ENCODE data around the gene CSF3R.

DNA sequence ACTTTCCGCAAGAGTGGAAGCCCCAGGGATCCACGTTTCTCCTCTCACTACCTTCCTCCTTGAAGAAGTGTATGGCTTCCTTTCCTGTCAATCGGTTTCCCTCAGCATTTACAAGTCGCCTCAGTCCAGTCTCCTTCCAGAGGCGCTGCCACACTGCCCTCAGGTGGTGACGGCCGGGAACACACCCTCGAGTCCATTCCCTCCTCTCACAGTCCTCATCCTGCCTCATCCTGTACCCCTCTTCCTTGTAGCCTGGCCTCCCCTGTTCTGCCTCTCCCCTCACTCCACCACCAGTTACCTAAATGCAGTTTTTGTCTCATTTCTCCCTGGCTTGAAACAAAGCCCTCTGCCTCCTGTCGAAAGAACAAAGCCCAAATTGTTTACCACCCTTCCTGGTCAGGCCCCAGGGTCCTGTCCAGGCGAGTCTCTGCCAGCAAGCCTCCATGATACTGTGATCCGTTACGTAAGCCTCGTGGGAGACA, 61.8 kb downstream of the CSF3R start:
- TF ChIP-seq, protein P1, sequence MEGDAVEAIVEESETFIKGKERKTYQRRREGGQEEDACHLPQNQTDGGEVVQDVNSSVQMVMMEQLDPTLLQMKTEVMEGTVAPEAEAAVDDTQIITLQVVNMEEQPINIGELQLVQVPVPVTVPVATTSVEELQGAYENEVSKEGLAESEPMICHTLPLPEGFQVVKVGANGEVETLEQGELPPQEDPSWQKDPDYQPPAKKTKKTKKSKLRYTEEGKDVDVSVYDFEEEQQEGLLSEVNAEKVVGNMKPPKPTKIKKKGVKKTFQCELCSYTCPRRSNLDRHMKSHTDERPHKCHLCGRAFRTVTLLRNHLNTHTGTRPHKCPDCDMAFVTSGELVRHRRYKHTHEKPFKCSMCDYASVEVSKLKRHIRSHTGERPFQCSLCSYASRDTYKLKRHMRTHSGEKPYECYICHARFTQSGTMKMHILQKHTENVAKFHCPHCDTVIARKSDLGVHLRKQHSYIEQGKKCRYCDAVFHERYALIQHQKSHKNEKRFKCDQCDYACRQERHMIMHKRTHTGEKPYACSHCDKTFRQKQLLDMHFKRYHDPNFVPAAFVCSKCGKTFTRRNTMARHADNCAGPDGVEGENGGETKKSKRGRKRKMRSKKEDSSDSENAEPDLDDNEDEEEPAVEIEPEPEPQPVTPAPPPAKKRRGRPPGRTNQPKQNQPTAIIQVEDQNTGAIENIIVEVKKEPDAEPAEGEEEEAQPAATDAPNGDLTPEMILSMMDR (IDR thresholded peaks at IDR 0.05) = peak; percentile 93 to 96 (median 94)
- TF ChIP-seq POLR2AphosphoS5 (IDR thresholded peaks at IDR 0.05) (peak in 1 of 2 donors; percentile 66), EP300 (IDR thresholded peaks at IDR 0.05) (no peak)
